Astrocyte (in vitro differentiated cells and primary cell): ENCODE results near the gene MSH5. TPM values are rescaled to one million over a fixed set of nuclear protein-coding genes. Genes with fewer than 3 reads are reported as not detected.
A peak's percentile ranks its signal among the peaks of the same experiment; 100 is the strongest.

ENCODE experiments used
- DNase-seq: peaks from one replicate; pipeline ENCODE4 v3.0.0-alpha.2; 2010; ENCODE audit warnings: low read depth
- FAIRE-seq: peaks from 2 replicates; lab custom pipeline; 2011; peaks lifted over from hg19 to GRCh38; lab: Jason Lieb, UNC
- H2AFZ ChIP-seq: 2 replicates; pipeline ENCODE4 v1.6.0; 2012; ENCODE audit warnings: low read depth, low read length, inconsistent platforms
- H3K27ac ChIP-seq: 2 replicates; pipeline ENCODE4 v1.5.1; 2011; ENCODE audit warnings: low read depth, low read length, inconsistent platforms
- H3K27me3 ChIP-seq: 2 replicates; pipeline ENCODE4 v1.6.0; 2011; ENCODE audit warnings: low read length, inconsistent platforms; ENCODE audit not compliant: insufficient read depth
- H3K36me3 ChIP-seq: 2 replicates; pipeline ENCODE4 v1.5.1; 2011; ENCODE audit warnings: low read length, inconsistent platforms; ENCODE audit not compliant: insufficient read depth
- H3K4me1 ChIP-seq: 2 replicates; pipeline ENCODE4 v1.5.1; 2011; ENCODE audit warnings: low read length, inconsistent platforms; ENCODE audit not compliant: insufficient read depth
- H3K4me2 ChIP-seq: 2 replicates; pipeline ENCODE4 v1.6.0; 2012; ENCODE audit warnings: low read length, inconsistent platforms
- H3K4me3 ChIP-seq: 2 replicates; pipeline ENCODE4 v1.5.1; 2011; ENCODE audit warnings: low read depth, mild to moderate bottlenecking, low read length, inconsistent platforms; ENCODE audit not compliant: insufficient read depth
- H3K79me2 ChIP-seq: 2 replicates; pipeline ENCODE4 v1.6.0; 2012; ENCODE audit warnings: mild to moderate bottlenecking, low read length, inconsistent platforms; ENCODE audit not compliant: insufficient read depth
- H3K9ac ChIP-seq: 2 replicates; pipeline ENCODE4 v1.6.0; 2012; ENCODE audit warnings: mild to moderate bottlenecking, low read length, inconsistent platforms
- H3K9me3 ChIP-seq: 2 replicates; pipeline ENCODE4 v1.5.1; 2012; ENCODE audit warnings: low read depth, mild to moderate bottlenecking, low read length, inconsistent platforms; ENCODE audit not compliant: insufficient read depth
- H4K20me1 ChIP-seq: 2 replicates; pipeline ENCODE4 v1.6.0; 2012; ENCODE audit warnings: low read length, inconsistent platforms; ENCODE audit not compliant: insufficient read depth
- H3K27ac Mint-ChIP-seq: one replicate; pipeline ENCODE4 v1.8.0; 2021; ENCODE audit warnings: mild to moderate bottlenecking, mixed read lengths; ENCODE audit not compliant: unreplicated experiment
- H3K27me3 Mint-ChIP-seq: one replicate; pipeline ENCODE4 v1.8.0; 2021; ENCODE audit warnings: low read depth, mixed read lengths; ENCODE audit not compliant: unreplicated experiment
- H3K36me3 Mint-ChIP-seq: one replicate; pipeline ENCODE4 v1.8.0; 2021; ENCODE audit warnings: low read depth, mixed read lengths; ENCODE audit not compliant: unreplicated experiment
- H3K4me1 Mint-ChIP-seq: one replicate; pipeline ENCODE4 v1.8.0; 2021; ENCODE audit warnings: low read depth, mixed read lengths; ENCODE audit not compliant: unreplicated experiment
- H3K4me3 Mint-ChIP-seq: one replicate; pipeline ENCODE4 v1.8.0; 2021; ENCODE audit warnings: mild to moderate bottlenecking, moderate library complexity, mixed read lengths; ENCODE audit not compliant: unreplicated experiment
- H3K9me3 Mint-ChIP-seq: one replicate; pipeline ENCODE4 v1.8.0; 2021; ENCODE audit warnings: mild to moderate bottlenecking, mixed read lengths; ENCODE audit not compliant: unreplicated experiment
- EZH2 ChIP-seq: IDR thresholded peaks from 2 replicates; pipeline ENCODE4 v1.6.1; 2012; ENCODE audit warnings: mild to moderate bottlenecking, low read length, inconsistent platforms; ENCODE audit not compliant: insufficient read depth
- total RNA-seq: library from RNA; stranded (reverse); gene quantifications from 2 replicates; pipeline ENCODE4 v1.2.1, GENCODE V29; 2021
- TF ChIP-seq, protein P1 (sequence below): IDR thresholded peaks from 2 replicates; pipeline ENCODE4 v1.5.1; 2011; ENCODE audit warnings: low read depth, mild to moderate bottlenecking, inconsistent platforms, low read length, moderate library complexity; ENCODE audit not compliant: insufficient read depth

Gene MSH5
- total RNA-seq, 1 donor from 2014 or later = 6.8 TPM

DNA sequence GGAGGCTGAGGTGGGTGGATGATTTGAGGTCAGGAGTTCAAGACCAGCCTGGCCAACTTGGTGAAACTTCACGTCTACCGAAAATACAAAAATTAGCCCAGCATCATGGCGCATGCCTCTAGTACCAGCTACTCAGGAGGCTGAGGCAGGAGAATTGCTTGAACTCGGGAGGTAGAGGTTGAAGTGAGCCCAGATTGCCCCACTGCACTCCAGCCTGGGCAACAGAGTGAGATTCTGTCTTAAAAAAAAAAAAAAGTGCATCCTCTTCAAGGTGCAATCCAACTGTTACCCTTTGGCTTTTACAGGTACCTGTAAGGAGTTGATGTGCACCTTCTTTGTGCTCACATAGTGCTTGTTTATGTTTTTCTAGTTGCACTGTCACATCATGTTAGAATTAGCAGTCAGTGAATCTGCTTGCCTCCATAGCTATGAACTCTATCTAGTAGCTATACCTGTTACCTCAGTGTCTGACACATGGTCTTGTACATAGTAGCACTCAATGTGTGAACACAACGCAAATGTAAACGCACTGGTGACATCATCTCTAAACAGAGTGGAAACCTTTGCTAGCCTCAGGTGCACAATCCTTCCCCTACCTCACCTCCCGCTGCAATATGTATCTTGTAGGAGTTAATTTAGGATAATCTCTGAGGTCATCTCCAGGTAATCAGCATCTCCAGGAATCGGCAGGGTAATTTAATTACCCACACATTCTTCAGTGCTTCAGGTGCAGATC, 9.7 kb downstream of the MSH5 start:
- peaks cover 4% of the 10 kb centered on the region for H3K36me3 ChIP-seq
- FAIRE-seq (no peak), DNase-seq (no peak)
- Mint-ChIP-seq H3K4me3 (peak overlapping the region; percentile 3), H3K27ac (no peak overlapping the region), H3K4me1 (peaks cover 24% of the 10 kb centered on the region), H3K9me3 (no peaks in the 10 kb centered on the region), H3K36me3 (no peaks in the 10 kb centered on the region), H3K27me3 (no peaks in the 10 kb centered on the region)
- no peaks in the 10 kb centered on the region for H3K27me3 ChIP-seq
- no peak overlapping the region for H3K9ac ChIP-seq
- H3K4me3 ChIP-seq = no peak overlapping the region
- TF ChIP-seq, protein P1, sequence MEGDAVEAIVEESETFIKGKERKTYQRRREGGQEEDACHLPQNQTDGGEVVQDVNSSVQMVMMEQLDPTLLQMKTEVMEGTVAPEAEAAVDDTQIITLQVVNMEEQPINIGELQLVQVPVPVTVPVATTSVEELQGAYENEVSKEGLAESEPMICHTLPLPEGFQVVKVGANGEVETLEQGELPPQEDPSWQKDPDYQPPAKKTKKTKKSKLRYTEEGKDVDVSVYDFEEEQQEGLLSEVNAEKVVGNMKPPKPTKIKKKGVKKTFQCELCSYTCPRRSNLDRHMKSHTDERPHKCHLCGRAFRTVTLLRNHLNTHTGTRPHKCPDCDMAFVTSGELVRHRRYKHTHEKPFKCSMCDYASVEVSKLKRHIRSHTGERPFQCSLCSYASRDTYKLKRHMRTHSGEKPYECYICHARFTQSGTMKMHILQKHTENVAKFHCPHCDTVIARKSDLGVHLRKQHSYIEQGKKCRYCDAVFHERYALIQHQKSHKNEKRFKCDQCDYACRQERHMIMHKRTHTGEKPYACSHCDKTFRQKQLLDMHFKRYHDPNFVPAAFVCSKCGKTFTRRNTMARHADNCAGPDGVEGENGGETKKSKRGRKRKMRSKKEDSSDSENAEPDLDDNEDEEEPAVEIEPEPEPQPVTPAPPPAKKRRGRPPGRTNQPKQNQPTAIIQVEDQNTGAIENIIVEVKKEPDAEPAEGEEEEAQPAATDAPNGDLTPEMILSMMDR = no peak
- TF ChIP-seq EZH2 = no peak
- no peaks in the 10 kb centered on the region for H3K79me2 ChIP-seq
- no peaks in the 10 kb centered on the region for H3K9me3 ChIP-seq
- H4K20me1 ChIP-seq = no peaks in the 10 kb centered on the region
- H3K27ac ChIP-seq = no peak overlapping the region
- no peak overlapping the region for H3K4me2 ChIP-seq
- H2AFZ ChIP-seq = no peak overlapping the region
- peaks cover 11% of the 10 kb centered on the region for H3K4me1 ChIP-seq

DNA sequence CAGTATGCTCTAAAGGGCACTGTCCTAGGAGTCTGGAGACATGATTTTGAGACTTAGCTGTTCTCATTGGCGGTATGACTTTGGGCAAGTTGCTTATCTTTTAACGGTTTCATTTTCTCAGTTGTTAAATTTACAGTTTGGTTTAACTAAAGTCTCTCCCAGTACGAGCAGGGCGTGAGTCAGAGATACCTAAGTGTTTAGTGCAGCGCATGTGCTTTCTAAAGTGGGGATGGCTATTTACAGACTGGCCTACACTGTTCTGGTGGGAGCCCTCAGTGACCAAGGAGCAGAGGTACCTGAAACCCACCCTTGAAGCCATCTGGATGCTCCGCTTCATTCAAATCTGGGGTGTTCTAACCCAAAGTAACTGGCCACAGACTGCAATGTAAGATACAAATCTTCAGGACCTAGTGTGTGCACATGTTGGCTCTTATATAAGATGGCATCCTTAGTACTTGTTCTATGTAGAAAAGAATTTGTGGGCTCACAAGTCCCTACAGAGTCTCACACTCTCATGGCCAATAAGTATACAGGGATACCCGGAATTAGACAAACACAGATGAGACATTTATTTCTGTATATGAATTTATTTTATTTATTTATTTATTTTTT, 10.7 kb downstream of the MSH5 start:
- TF ChIP-seq EZH2 = no peak
- TF ChIP-seq, protein P1 = no peak
- Mint-ChIP-seq H3K36me3 (no peaks in the 10 kb centered on the region), H3K27ac (no peak overlapping the region), H3K4me1 (peaks cover 23% of the 10 kb centered on the region), H3K27me3 (no peaks in the 10 kb centered on the region), H3K9me3 (no peaks in the 10 kb centered on the region), H3K4me3 (peak overlapping the region; percentile 6)
- no peaks in the 10 kb centered on the region for H3K9me3 ChIP-seq
- no peak overlapping the region for H3K4me3 ChIP-seq
- H3K79me2 ChIP-seq = no peaks in the 10 kb centered on the region
- no peak overlapping the region for H2AFZ ChIP-seq
- peak overlapping the region; percentile 34 for H3K27ac ChIP-seq
- H3K36me3 ChIP-seq = peaks cover 4% of the 10 kb centered on the region
- no peaks in the 10 kb centered on the region for H4K20me1 ChIP-seq
- no peak overlapping the region for H3K9ac ChIP-seq
- DNase-seq = peak; percentile 81
- peak overlapping the region; percentile 28 for H3K4me2 ChIP-seq
- no peak for FAIRE-seq
- H3K27me3 ChIP-seq = no peaks in the 10 kb centered on the region
- H3K4me1 ChIP-seq = peaks cover 11% of the 10 kb centered on the region
